T-cell (primary cell): ENCODE measurements around the gene FBXW12. TPM values are rescaled to one million over a fixed set of nuclear protein-coding genes. Genes with fewer than 3 reads are reported as not detected.

ENCODE experiments used
- ATAC-seq, 4 experiments: fragments of 200-7000 bp in 3 of 4; fragments of 150-1000 bp in 1 of 4; cut with Tn5 transposase; replicated peaks in 1 of 4; 1 replicate in 3 of 4; 2 replicates in 1 of 4; pipeline ENCODE4 v1.10.0; 2021; ENCODE audit warnings: moderate library complexity in 3 of 4, mild to moderate bottlenecking in 2 of 4, moderate number of reproducible peaks in 1 of 4
- CTCF ChIA-PET, 2 donors: fragments of 300-600 bp; sonication (Branson Sonifier 250); formaldehyde crosslinking; loops; one replicate each; lab custom pipeline; 2022; ENCODE audit warnings: antibody characterized with exemption in 2 of 2; lab: Charles Lee
- POLR2A ChIA-PET, 2 donors: fragments of 300-600 bp; sonication (Branson Sonifier 250); formaldehyde crosslinking; loops; one replicate each; lab custom pipeline; 2022; ENCODE audit warnings: antibody characterized with exemption in 2 of 2; lab: Charles Lee
- DNase-seq, 35 experiments: peaks; one replicate each; pipeline versions ENCODE4 v3.0.0 to v3.0.0-alpha.2; 2013 to 2023
- H3K27ac ChIP-seq: one replicate; pipeline ENCODE4 v1.5.1; 2013; ENCODE audit warnings: low read length
- H3K27me3 ChIP-seq, 2 experiments: replicated peaks in 1 of 2; 1 replicate in 1 of 2; 2 replicates in 1 of 2; pipeline versions ENCODE4 v1.6.1 to v1.7.0; 2013; ENCODE audit warnings: low read length in 1 of 2, mixed read lengths in 1 of 2; ENCODE audit not compliant: control insufficient read depth in 2 of 2, insufficient read depth in 2 of 2; ENCODE audit errors: extremely low read depth in 1 of 2
- H3K36me3 ChIP-seq, 2 donors: 1 replicate in 1 of 2; 2 replicates in 1 of 2; pipeline versions ENCODE4 v1.6.1 to v1.7.0; 2013; ENCODE audit warnings: low read length in 1 of 2; ENCODE audit not compliant: control insufficient read depth in 2 of 2, insufficient read depth in 1 of 2; ENCODE audit errors: extremely low read depth in 1 of 2
- H3K4me1 ChIP-seq, 2 experiments: 1 replicate in 1 of 2; 2 replicates in 1 of 2; pipeline versions ENCODE4 v1.6.1 to v1.7.0; 2013; ENCODE audit warnings: low read length in 2 of 2, mixed read lengths in 1 of 2; ENCODE audit not compliant: insufficient read depth in 2 of 2, control insufficient read depth in 1 of 2; ENCODE audit errors: extremely low read depth in 1 of 2
- H3K4me3 ChIP-seq, 2 donors: 1 replicate in 1 of 2; 2 replicates in 1 of 2; pipeline versions ENCODE4 v1.5.1 to v1.7.0; 2013; ENCODE audit warnings: mild to moderate bottlenecking in 2 of 2, low read length in 1 of 2, moderate library complexity in 1 of 2; ENCODE audit not compliant: control insufficient read depth in 1 of 2; ENCODE audit errors: extremely low read depth in 1 of 2
- H3K9me3 ChIP-seq: 2 replicates; pipeline ENCODE4 v1.7.0; 2013
- H3K27ac Mint-ChIP-seq, 2 donors: one replicate each; pipeline ENCODE4 v1.8.0; 2020 to 2021; ENCODE audit warnings: mild to moderate bottlenecking in 2 of 2, mixed read lengths in 2 of 2
- H3K27me3 Mint-ChIP-seq, 2 donors: one replicate each; pipeline ENCODE4 v1.8.0; 2021 to 2022; ENCODE audit warnings: mixed read lengths in 2 of 2
- H3K36me3 Mint-ChIP-seq: one replicate; pipeline ENCODE4 v1.8.0; 2021; ENCODE audit warnings: mixed read lengths
- H3K4me1 Mint-ChIP-seq, 3 donors: one replicate each; pipeline ENCODE4 v1.8.0; 2020 to 2022; ENCODE audit warnings: mixed read lengths in 3 of 3, mild to moderate bottlenecking in 1 of 3
- H3K4me3 Mint-ChIP-seq, 3 donors: one replicate each; pipeline ENCODE4 v1.8.0; 2020 to 2022; ENCODE audit warnings: mild to moderate bottlenecking in 3 of 3, mixed read lengths in 3 of 3, moderate library complexity in 3 of 3
- H3K9me3 Mint-ChIP-seq, 3 donors: one replicate each; pipeline ENCODE4 v1.8.0; 2020 to 2022; ENCODE audit warnings: mixed read lengths in 3 of 3
- WGBS: methylation state at CpG from one replicate; pipeline ENCODE4 v1.1.5; 2013; ENCODE audit warnings: missing lambda C conversion rate; ENCODE audit not compliant: insufficient coverage; 5-methylcytosine and 5-hydroxymethylcytosine counted together
- total RNA-seq, 35 experiments: library from RNA in 6 of 35; stranded (reverse) in 6 of 35; fragments of 120-200 nt in 1 of 35; gene quantifications; one replicate each; pipeline versions ENCODE4 v1.2.1 to v1.2.4 and lab custom pipeline; 2013 to 2026

FBXW12 gene
- total RNA-seq, 5 donors from 2014 or later (not counting 1 experiment from before 2014, with no cell fraction given), result not detected

DNA sequence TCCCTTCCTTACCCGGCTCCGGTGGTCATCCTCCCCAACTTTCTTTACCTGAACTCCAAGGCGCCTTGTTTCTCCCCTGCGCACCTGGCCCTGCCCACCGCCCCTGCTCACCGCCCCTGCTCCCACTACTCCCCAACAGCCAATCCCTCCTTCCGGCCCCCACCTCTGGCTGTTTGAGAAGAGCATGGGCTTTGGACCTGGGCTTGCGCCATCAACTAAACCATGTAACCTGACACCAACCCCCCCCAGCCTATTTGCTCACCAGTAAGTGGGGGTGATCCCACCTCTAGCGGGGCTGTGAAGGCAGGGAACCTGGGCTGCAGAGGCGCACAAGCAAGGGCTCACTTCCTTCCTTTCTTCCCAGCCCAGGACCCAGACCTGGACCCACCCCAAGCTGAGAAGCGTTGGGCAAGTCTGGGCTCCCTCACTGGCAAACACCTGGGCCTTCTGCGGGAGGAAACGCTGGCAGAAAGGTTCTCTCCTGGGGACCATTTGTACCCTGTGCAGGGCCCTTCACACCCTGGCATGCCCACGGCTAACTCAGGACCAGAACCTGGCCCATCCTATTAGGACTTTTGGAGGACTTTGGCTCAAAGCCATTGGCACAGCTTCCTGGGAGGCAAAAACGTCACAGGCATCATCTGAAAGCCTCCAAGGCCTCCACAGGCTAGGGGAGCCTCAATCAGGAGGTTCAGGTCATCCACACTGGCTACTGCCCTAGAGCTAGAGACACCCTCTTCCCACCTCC is 58.1 kb downstream of the FBXW12 start, which contains the start of gene PLXNB1:
Gene PLXNB1 (minus strand): TSS at position 127 of the 748 bp plus-strand sequence. CDS start 5,475 bp downstream, outside the sequence.
- Histone ChIP-seq H3K9me3 (no peaks in the 10 kb centered on the region), H3K27me3 (peaks cover 0 to 19% of the 10 kb centered on the region in 2 experiments), H3K4me1 (peaks cover 0 to 29% of the 10 kb centered on the region in 2 experiments), H3K4me3 (peak within 1 kb of the TSS; percentile 51 to 57), H3K36me3 (peaks cover 6 to 15% of the 10 kb centered on the region in 2 donors), H3K27ac (no peak within 1 kb of the TSS)
- Mint-ChIP-seq H3K4me3 (peak within 1 kb of the TSS; percentile 75 to 83 (median 77)), H3K27me3 (no peaks in the 10 kb centered on the region), H3K9me3 (no peaks in the 10 kb centered on the region), H3K4me1 (peaks cover 20 to 24% (median 22%) of the 10 kb centered on the region in 3 donors), H3K36me3 (peaks cover 4% of the 10 kb centered on the region), H3K27ac (no peak within 1 kb of the TSS)
- ATAC-seq (peak in 3 of 4 experiments; percentile 14 to 23 (median 15)), DNase-seq (peak in 3 of 35 experiments; percentile 10 to 28 (median 23))
- 43% methylated on average over 10 of the region's 15 CpGs for WGBS
- ChIA-PET POLR2A (interaction anchor here in 1 of 2 donors (0.6 kb wide), 1 partner anchor 66 kb away, joined by 5 read pairs; no protein-coding TSS in a partner anchor), CTCF (no interaction called here)

DNA sequence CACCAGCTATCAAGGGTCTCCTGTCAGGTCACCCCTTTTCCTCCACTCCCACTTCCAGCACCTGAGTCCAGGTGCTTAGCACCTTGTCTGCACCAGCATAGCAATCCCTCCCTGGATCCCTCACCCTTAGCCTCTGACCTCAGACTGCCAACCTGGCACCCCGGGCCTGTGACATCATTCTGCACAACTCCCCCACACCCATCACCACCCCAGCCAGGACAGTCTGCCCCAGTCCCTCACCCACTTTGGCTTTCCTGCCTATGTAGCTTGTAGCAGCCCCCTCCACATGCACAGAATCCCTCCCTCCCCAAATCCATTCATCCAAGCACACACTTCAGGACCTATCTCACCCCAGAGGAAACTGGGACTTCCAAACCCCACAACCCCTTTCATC is 58.7 kb downstream of the FBXW12 start:
- 67% methylated on average over 1 of the region's 1 CpG for WGBS
- Mint-ChIP-seq H3K27me3 (no peaks in the 10 kb centered on the region), H3K27ac (no peak overlapping the region), H3K36me3 (peaks cover 4% of the 10 kb centered on the region), H3K4me1 (peaks cover 22 to 24% (median 23%) of the 10 kb centered on the region in 3 donors), H3K9me3 (no peaks in the 10 kb centered on the region), H3K4me3 (peak overlapping the region; percentile 75 to 83 (median 77))
- ChIA-PET CTCF (interaction anchor here in 1 of 2 donors (0.6 kb wide), 1 partner anchor 81 kb away, joined by 5 read pairs; no protein-coding TSS in a partner anchor), POLR2A (no interaction called here)
- H3K9me3 ChIP-seq, result no peaks in the 10 kb centered on the region
- peaks cover 0 to 33% of the 10 kb centered on the region in 2 experiments for H3K4me1 ChIP-seq
- ATAC-seq (no peak), DNase-seq (no peak)
- peaks cover 0 to 19% of the 10 kb centered on the region in 2 experiments for H3K27me3 ChIP-seq
- H3K27ac ChIP-seq, result no peak overlapping the region
- peaks cover 6 to 15% of the 10 kb centered on the region in 2 donors for H3K36me3 ChIP-seq
- H3K4me3 ChIP-seq, result no peak overlapping the region

DNA sequence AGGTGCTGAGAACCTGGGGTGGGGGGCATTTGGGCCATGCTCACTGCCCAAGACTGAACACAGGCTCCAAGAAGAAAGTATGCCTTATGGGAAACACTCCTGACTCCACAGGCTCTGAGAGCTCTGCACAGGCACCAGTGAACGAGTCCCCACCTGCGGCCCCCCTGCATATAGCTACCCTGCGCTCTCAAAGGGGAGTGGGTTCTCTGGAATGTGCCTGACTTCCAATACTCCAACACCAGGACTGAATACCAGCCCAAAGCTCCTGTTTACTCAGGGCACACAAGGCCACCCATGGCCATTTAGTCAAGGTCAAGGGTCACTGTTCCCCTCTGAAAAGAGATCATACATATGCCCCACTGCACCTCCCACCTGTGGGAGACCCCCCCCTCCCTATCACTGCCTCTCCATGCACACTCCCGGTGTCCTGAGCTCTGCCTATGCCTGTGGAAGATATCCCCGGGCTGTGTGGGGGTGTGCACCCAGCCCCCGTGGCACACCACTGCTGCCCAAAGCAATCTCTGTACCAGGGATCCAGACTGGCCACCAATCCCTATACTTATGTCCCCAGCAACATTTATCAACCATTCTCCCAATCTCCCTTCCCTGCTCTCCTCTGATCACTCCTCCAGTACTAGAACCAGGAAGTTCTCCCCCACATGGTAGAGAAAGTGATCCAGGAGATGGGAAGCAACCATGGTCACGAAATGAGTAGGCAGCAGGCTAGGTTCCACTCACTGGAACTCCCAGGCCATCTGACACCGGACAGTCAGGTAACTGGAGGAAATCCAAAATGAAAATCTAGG is 59.4 kb downstream of the FBXW12 start:
- ChIA-PET CTCF (interaction anchor here (0.6 to 1.4 kb wide), 2 partner anchors 31 to 81 kb away, joined by 4 to 5 read pairs; no protein-coding TSS in a partner anchor), POLR2A (no interaction called here)
- peaks cover 4% of the 10 kb centered on the region for H3K36me3 Mint-ChIP-seq
- no peaks in the 10 kb centered on the region for H3K9me3 ChIP-seq
- H3K27ac Mint-ChIP-seq, result no peak overlapping the region
- no peaks in the 10 kb centered on the region for H3K9me3 Mint-ChIP-seq
- 94% methylated on average over 7 of the region's 8 CpGs for WGBS
- peaks cover 22 to 24% (median 23%) of the 10 kb centered on the region in 3 donors for H3K4me1 Mint-ChIP-seq
- no peaks in the 10 kb centered on the region for H3K27me3 Mint-ChIP-seq
- H3K27me3 ChIP-seq, result peaks cover 0 to 17% of the 10 kb centered on the region in 2 experiments
- H3K4me3 Mint-ChIP-seq, result peak overlapping the region; percentile 63 to 83 (median 75)
- DNase-seq (no peak), ATAC-seq (no peak)
- peaks cover 6 to 15% of the 10 kb centered on the region in 2 donors for H3K36me3 ChIP-seq
- peaks cover 0 to 40% of the 10 kb centered on the region in 2 experiments for H3K4me1 ChIP-seq
- H3K4me3 ChIP-seq, result no peak overlapping the region
- no peak overlapping the region for H3K27ac ChIP-seq

DNA sequence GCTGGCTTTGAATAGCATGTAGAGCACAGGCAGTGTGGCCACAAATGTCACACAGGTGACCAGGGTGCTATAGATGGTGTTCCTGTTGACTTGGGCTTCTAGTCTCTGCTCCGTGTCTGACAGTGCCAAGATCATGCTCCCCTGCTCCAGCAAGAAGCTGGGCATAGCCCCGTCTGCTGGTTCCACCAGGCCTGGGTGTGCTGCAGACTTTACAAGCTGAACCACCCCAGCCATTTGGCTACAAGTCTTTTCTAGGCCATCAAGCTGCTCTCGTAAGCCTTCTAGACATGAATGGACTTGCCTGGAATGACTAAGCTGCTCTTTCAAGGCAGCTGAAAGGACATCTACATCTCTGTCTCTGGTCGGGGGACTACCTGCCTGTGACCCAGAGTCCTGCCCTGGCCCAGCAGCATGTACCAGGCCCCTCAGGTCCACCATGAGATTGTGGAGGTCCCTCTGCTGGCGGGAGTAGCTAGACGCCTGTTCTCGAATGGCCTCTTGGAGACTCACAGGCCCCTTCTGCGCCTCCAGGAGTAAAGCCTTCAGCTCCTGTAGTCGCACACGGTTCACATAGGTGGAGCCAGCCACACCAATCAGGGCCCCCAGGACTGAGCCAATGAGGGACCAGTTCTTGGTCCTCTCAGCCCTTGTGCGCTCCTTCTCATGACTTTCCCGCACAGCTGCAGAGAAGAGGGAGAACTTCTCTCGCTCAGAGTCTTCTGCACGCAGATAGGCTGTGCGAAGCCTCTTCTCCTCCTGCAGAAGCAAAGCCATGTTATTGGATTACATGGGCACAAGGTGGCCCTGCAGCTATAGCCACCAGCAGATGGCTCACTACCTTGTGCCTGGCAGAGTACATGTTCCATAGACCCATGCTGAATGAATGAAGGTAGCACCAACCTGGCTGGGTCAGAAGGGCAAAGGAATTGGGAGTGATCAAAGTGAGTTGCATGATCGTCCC is 60.7 kb downstream of the FBXW12 start:
- no peaks in the 10 kb centered on the region for H3K9me3 ChIP-seq
- ATAC-seq (no peak), DNase-seq (no peak)
- WGBS, result 89% methylated on average over 15 of the region's 16 CpGs
- Mint-ChIP-seq H3K27me3 (no peaks in the 10 kb centered on the region), H3K36me3 (peaks cover 4% of the 10 kb centered on the region), H3K4me1 (peaks cover 22 to 26% (median 23%) of the 10 kb centered on the region in 3 donors), H3K27ac (no peak overlapping the region), H3K4me3 (no peak overlapping the region), H3K9me3 (no peaks in the 10 kb centered on the region)
- peaks cover 0 to 42% of the 10 kb centered on the region in 2 experiments for H3K4me1 ChIP-seq
- peaks cover 6 to 15% of the 10 kb centered on the region in 2 donors for H3K36me3 ChIP-seq
- POLR2A ChIA-PET, result interaction anchor here in 1 of 2 donors (0.6 kb wide), 1 partner anchor 295 kb away, joined by 4 read pairs; no protein-coding TSS in a partner anchor
- H3K27me3 ChIP-seq, result peaks cover 0 to 15% of the 10 kb centered on the region in 2 experiments
- CTCF ChIA-PET, result interaction anchor here (0.5 to 1.4 kb wide), 3 partner anchors 31 to 575 kb away, joined by 3 to 4 read pairs (median 4); no protein-coding TSS in a partner anchor
- no peak overlapping the region for H3K4me3 ChIP-seq
- H3K27ac ChIP-seq, result no peak overlapping the region

DNA sequence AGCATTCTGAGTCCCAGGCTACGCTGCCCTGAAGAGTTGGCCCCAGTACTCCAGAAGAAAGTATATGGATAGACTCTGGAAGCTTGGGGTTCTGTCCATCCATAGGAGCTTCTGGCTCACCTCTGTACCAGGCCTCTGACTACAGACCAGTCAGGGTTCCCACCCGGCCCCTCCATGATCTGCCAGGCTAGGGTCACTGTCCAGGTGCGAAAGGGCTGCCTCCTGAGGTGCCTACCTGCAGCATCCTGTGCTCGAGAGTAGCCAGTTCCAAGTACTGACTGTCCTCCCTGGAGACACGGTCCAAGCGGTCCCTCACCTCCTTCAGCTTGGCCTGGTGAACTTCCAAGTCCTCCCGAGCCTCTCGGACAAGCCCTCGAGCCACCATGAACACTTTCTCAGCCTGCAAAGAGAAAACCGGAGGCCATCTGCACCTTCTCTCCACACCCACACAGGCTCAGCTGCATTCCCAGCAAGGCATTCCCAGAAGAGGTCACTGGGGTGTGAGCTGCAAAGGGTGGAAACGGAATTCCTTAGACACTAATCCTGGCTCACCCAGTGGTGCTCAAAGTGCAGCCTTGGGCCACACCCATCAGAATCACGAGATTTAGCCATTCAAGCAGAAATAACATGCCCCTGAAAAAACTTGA is 61.6 kb downstream of the FBXW12 start:
- POLR2A ChIA-PET, result no interaction called here
- peaks cover 25 to 27% (median 26%) of the 10 kb centered on the region in 3 donors for H3K4me1 Mint-ChIP-seq
- H3K36me3 ChIP-seq, result peaks cover 6 to 15% of the 10 kb centered on the region in 2 donors
- H3K27me3 ChIP-seq, result peaks cover 0 to 7% of the 10 kb centered on the region in 2 experiments
- peaks cover 4% of the 10 kb centered on the region for H3K36me3 Mint-ChIP-seq
- no peak overlapping the region for H3K4me3 Mint-ChIP-seq
- H3K9me3 Mint-ChIP-seq, result no peaks in the 10 kb centered on the region
- DNase-seq, result no peak
- H3K27ac Mint-ChIP-seq, result no peak overlapping the region
- peaks cover 0 to 37% of the 10 kb centered on the region in 2 experiments for H3K4me1 ChIP-seq
- WGBS, result 96% methylated on average over 9 of the region's 12 CpGs
- no peak overlapping the region for H3K4me3 ChIP-seq
- CTCF ChIA-PET, result interaction anchor here in 1 of 2 donors (0.7 to 1.7 kb wide), 3 partner anchors 10 to 574 kb away, joined by 3 to 8 read pairs (median 3); no protein-coding TSS in a partner anchor
- no peak for ATAC-seq
- H3K27ac ChIP-seq, result no peak overlapping the region
- H3K9me3 ChIP-seq, result no peaks in the 10 kb centered on the region
- no peaks in the 10 kb centered on the region for H3K27me3 Mint-ChIP-seq
